ENCODE results near the gene USP27X. TPM values are rescaled to one million over a fixed set of nuclear protein-coding genes. Genes with fewer than 3 reads are reported as not detected.

The USP27X gene
- total RNA-seq (ENCODE audit: insufficient read depth, low replicate concordance), result 2.4 TPM

DNA sequence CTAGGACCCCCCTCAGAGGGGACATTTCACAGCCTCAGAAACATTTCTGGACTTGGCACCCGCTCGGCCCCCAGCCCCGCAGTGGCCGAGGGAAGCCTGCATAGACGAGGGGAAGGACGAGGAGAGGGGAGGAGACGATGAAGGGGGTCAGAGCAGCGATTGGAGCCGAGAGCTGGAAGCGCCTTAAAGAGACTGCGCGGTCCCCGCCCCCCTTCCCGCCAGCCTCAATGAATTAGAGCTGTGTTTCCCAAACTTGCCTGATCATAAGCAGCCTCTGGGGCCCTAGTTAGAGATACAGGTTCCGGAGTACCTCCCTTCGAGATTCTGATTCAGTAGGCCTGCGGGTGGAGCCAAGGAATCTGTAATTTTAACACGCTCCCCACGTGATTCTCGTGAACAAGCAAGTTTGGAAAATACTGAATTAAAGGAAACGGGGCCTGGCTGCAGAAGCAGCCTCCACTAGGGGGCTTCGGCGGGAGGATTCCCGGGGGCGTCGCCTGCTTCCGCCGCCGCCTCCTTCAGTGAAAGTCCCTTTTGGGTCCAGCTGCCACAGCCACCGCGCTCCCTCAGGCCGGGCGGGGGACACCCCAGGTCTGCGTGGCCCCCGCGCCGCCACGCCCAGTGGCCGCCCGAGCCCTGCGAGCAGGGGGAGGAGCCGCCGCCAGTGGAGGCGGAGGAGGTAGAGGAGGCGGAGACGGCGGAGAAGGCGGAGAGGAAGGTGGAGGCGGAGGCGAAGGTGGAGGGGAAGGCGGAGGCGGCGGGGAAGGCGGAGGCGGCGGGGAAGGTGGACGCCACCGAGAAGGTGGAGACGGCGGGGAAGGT lies at the start of gene USP27X:
Gene USP27X, plus strand, starts transcription at position 651 of the 822 bp plus-strand sequence. CDS start 824 bp downstream, outside the sequence.
- peak; percentile 92 for DNase-seq (ENCODE audit: low spot score)

DNA sequence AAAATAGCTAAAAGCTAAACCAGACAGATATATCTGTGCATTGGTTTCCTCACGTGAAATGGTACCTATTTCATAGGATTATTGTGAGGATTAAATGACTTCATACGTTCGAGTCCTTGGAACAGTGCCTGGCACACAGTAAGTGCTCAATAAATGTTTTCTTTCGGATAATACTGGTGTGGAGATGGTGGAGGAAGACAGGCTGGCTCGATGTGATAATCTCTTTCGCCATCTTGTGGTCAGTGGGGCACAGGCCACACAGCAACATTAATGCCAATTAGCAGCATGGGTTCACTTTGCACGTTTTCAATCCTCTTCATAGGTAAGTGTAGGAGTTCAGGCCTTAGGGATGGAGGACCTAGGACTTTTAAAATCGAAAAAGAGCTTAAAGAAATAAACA lies 40.9 kb upstream of the USP27X start:
- DNase-seq (ENCODE audit: low spot score), result peak; percentile 21

DNA sequence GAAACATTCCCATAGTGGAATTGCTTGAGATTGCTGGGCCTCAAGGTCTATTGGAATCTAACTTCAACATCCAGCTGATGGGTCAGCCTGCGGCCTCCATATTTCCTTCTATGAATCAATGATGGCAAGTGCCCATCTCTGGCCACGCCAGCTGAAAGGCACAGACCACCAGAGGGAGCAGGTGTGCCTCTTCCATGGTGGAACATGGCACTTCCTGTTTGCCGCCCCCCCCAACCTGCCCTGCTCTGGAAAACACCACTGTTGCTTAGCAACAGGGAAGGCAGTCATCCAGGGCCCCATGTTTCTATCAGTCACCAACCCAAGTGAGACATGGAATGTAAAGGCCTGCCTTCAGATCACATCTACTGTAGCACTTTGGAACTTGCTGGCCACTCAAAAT lies 38.6 kb upstream of the USP27X start:
- DNase-seq (ENCODE audit: low spot score), result peak; percentile 64

DNA sequence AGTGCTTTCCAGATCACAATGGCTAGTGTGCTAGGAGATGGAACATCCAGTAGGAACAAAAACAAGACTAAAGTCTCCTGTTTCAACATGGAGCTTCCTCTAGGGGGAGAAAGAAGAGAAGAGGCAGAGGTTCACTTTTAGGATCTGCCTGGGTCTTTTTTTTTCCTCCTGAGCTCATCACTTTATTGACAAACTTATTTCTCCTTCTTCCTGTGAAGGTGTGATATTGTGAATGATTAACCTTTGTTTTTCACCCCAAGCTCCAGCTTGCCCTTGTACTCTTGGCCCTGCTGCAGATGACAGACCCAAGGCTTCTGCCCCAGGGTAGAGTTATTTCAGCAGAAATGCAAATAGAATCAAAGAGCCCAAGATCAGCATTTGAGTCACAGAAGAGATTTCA lies 36.7 kb upstream of the USP27X start:
- DNase-seq (ENCODE audit: low spot score), result no peak

DNA sequence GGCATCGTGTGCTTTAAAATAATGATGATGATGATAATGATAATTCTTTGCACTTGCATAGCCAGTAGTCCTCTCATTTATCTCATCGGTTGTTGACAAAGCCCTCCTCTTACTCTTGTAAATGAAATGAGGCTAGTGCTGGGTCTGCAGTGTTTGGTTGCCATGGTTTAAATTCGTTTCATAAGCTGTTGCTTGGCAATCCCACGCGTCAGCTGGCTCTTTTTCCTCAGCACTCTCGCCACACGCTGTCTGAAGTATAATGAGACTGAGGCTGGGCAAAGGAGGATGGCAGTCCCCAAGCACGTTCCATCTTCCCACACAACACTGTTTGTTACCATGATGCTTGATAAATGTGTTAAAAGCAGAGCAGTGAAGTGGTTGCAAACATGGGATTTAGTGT lies 34.7 kb upstream of the USP27X start:
- no peak for DNase-seq (ENCODE audit: low spot score)

DNA sequence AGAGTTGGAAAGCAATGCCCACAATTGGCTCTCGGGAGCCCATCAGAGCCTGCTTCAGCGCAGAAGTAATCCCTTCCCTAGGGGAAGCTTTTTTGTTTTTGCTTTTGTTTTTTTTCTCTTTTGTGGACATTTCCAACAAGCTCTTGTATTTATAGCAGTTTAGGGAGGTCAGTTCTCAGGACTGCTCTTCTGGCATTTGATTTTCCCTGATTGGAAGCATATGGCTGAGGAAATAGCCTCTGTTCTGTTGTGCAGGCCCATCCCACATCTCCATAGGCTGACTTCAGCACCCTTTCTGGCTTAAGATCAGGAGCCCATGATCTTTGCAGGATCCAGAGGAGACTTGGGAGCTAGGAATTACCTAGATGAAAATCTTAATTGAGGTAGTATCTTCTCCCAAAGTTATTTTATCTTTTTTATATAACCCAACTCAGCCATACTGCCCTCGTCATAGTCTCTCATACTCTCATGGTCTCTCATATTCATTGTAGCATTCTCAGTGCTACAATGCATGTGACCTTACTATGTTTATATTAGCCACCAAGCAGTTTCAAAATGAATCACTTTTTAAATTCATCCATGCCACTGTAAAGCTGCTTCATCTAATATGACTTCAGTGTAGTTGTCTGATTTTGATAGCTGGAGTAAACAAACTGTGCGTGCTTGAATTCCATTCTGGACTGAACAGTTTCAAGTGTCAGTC lies 33.4 kb upstream of the USP27X start:
- no peak for DNase-seq (ENCODE audit: low spot score)

DNA sequence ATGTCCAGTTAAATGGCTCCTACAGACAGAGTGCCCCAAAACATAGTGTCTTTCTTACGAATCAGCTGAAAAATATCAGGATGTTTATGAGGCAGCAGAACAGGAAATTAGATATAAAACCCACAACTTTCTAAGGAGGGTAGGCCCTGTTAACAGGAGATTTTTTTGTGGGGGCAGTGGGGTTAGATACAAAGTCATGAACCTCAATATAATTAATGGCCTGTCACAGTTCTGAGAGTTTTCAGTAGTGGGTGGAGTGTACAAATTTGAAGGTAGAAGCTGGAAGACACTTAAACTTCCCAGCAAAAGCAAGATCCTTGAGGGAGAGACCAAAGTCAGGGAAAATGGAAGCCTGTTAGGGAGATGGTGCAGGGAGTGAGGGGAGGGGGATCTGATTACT lies 32.8 kb upstream of the USP27X start:
- DNase-seq (ENCODE audit: low spot score), result no peak

DNA sequence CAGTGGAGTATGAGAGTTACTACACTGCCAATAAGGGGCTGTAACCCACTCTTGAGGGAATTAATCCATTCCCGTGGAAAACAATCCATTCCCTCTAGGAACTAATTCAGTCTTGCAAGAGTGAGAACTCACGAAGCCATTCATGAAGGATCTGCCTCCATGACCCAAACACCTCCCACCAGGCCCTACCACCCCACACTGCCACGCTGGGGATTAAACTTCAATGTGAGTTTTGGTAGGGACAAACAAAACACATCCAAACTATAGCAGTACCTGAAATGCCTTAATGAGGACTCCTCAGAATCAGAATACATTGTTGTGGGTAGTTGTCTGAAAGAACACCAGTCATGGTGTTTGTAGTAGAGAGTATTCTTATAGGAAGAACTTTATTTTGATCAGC lies 31.0 kb upstream of the USP27X start:
- no peak for DNase-seq (ENCODE audit: low spot score)

DNA sequence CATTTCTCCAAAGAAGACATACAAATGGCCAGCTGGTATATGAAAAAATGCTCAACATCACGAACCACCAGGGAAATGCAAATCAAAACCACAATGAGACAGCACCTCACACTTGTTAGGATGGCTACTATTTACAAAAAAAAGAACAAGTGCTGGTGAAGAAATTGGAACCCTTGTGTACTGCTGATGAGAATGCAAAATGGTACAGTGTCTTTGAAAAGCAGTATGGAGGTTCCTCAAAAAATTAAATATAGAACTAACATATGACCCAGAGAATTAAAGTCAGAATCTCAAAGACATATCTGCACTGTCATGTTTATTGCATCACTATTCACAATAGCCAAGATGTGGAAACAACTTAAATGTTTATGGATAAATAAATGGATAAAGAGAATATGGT lies 29.3 kb upstream of the USP27X start:
- DNase-seq (ENCODE audit: low spot score), result no peak

DNA sequence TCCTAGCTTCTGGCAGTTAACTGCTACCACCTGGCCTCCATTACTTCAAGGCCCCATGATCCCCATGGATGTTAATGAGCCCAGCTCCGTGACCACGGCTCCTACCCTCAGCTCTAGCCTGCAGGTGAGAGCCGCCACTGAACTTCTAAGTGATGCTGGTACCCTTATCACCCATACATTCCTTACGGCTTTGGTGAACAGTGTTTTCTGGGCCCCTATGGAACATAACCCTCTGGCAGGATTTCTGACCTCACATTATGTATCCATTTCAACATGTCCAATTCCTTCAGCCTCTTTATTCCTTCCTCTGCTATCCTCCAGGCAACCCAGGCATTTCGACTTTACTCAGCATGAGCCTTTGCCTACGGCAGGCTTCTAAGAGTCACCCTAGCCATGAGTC lies 25.6 kb upstream of the USP27X start:
- DNase-seq (ENCODE audit: low spot score), result no peak

DNA sequence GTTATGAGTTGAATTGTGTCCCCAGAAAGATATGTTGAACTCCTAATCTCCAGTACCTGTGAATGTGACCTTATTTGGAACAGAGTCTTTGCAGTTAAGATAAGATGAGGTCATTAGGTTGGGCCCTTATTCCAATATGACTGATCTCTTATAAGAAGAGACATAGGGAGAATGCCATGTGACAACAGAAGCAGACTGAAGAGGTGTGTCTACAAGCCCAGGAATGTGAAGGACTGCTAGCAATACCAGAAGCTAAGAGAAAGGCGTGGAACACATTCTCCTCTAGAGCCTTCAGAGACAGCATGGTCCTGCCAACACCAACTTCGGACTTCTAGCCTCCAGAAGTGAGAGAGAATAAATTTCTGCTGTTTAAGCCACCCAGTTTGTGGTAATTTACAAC lies 22.5 kb upstream of the USP27X start:
- no peak for DNase-seq (ENCODE audit: low spot score)

DNA sequence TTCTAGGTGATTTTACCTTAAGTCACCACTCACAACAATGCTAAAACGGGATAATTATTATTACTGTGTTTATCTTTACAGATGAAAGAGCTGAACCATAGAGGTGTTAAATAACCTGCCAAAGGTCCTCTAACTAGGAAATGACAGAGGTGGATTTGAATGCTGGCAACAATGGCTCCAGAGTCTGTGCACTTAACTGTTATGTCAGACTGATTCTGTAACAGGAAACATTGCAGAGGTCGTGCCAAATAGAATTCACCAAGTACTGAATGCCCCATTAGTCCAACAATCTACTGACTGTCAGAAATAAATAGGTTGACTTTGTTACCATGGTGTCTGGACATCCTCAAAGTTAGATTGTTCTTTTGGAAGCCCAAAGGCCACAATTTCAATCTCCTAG lies 20.9 kb upstream of the USP27X start:
- DNase-seq (ENCODE audit: low spot score), result no peak

DNA sequence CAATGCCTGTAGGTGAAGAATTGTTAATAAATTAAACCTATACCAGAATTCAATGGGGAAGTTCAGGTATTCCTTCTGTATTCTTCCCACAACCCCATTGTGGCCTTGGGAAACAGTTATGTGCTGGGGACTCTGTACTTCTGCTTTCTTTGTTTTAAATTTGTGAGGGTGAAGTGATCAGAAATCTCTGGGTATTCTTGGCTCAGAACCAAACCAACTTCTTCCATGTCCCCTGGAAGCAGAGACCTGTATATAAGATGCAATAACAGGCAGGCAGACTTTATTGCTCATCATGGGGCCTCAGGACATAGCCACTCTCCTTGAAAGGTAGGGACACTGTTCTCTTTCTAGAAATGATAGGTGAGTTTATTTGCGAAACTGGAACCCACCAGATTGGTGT lies 19.8 kb upstream of the USP27X start:
- no peak for DNase-seq (ENCODE audit: low spot score)

DNA sequence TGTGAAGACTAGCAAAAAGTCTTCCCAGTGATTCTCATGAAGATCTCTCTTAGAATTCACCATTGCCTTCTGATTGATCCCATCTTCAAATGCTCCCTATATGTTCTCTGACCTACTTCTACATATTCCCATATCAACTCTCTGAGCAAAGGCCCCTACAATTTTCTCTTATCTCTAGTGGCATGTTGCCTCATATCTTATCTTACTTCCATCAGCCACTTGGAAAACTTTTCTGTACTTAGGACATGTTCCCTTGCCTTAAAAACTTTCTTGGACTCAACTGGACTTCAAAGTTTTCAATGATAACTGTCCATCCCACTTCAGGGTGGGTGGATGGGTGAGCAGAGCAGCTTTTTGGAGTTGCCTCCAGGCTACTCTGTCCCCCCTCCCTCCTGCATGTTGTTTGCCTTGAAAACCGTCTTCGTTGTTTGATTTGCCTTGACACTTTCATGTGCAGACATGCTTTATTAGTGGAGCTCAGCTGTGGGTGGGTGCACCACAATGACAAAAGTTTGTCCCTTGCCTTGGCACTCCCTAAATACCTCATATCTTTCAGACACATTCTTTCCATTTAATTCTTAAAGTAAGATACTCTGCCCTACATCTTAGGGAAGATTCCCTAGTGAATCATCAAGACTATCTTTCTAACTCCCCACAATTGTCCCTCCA lies 18.3 kb upstream of the USP27X start:
- no peak for DNase-seq (ENCODE audit: low spot score)

DNA sequence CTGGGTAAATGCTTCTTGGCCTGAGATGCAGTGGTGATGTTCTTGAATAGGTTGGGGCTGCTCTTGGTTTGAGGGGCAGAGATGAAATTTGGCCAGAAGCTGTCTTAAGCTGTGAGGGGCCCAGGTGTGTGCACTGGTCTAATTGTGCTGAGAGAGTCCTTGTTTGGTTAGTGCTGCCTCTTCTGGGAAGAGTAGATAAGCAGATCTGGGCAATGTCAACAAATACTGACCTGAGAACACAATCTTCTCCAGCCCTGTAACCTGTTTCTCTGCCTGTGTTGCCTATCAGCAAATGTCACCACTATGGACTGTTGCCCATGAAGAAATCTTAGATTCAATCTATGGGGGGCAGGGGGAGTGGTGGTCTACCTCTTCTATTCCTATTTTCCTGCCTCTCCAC lies 17.2 kb upstream of the USP27X start:
- DNase-seq (ENCODE audit: low spot score), result no peak

DNA sequence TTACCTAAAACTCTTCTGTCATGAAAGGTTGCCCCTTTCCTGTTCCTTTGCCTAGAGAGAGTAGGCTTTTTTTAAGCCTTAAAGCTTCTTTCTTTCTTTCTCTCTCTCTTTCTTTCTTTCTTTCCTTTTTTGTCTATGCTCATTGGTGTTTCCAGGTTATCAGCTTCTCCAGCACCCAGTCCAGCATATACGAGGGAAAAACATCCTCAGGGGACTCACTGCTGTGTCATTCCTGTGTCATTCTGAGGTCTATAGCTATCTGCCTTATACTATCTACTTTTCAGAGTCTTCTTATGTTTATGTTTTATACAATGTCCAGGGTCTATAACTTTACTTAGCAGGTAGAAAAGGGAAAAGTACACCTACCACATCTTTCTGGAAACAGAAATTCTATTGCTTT lies 10.5 kb upstream of the USP27X start:
- DNase-seq (ENCODE audit: low spot score), result no peak

DNA sequence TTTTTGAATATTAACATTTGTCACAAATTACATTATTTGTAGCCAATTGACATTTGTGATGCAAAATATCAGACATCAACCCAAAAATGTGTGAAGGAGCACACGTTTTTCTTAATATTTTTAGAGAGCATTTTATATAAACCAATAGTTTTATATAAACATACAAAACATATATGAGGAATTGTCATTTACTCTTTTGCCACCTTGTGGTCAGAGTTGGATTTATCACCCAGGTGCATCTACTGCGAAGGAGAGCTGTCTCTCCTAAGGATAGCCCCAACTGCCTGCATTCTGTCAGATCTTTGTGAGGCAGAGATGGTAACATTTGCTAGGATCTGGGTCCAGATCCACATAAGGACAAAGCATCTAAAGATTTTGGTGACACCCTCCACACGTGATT lies 2.5 kb upstream of the USP27X start:
- peak; percentile 23 for DNase-seq (ENCODE audit: low spot score)

DNA sequence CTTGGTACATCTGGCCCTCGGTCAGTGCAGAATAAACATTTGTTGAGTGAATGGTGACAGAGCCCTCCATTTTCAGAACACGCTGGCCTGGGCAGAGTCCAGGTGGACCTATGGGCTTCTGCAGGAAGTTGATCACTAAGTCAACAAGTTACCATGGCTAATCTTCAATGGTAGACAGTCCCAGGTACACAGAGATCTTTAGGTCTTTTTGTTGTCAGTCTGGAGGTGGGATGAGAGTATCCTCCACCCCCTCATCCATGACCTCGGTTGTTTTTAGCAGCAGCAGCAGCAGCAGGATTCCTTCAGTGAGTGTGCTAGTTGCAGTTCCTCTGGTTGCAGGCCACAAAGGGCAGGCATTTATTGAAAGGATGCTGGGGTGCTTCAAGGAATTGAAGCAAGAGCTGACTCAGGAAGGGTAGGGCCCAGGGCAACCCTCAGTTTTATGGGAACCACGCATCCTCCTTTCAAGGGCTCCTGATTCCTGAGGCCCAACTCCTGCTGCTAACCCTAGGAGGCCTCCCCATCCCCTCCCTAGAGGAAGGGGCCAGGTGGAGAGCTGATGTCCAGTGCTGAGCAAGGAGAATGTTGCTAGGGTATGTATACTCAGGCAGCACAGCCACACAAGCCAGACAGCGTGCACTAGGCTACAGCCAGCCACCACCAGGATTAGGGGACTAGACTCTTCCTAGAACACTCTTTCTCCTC lies 1.7 kb upstream of the USP27X start:
- no peak for DNase-seq (ENCODE audit: low spot score)

DNA sequence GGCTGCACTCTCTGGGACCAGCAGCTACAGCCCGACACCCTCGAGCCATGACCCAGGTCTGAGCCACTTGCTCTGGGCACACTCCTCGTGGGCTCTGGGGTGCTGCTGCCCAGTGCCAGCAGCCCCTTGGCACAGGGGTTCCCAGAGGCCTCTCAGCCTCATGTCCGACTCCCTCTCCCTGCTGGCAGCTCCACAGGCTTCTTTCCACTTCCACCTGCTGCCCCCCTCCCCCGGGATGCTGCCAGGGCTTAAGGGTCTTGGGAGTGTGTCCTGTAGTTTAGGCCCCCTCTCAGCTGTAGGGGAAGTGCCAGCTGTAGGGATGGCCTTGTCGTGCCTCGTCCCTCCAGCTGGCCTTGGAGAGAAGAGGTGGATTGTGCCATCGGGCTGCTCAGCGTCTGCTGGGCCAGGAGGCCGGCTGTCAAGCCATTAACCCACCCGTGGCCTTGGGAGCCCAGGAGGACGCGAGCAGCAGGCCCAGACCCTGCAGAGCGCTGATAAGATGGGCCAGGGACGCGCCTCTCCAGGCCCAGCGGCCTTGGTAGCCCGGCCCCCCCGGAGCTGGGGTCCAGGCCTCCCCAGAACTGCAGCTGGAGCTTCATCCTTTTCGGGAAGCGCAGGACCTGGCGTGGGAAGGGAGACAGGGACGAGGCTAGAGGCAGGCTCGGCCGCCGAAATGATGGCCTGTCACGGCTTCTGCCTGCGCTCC lies 1.0 kb upstream of the USP27X start:
- DNase-seq (ENCODE audit: low spot score), result no peak

DNA sequence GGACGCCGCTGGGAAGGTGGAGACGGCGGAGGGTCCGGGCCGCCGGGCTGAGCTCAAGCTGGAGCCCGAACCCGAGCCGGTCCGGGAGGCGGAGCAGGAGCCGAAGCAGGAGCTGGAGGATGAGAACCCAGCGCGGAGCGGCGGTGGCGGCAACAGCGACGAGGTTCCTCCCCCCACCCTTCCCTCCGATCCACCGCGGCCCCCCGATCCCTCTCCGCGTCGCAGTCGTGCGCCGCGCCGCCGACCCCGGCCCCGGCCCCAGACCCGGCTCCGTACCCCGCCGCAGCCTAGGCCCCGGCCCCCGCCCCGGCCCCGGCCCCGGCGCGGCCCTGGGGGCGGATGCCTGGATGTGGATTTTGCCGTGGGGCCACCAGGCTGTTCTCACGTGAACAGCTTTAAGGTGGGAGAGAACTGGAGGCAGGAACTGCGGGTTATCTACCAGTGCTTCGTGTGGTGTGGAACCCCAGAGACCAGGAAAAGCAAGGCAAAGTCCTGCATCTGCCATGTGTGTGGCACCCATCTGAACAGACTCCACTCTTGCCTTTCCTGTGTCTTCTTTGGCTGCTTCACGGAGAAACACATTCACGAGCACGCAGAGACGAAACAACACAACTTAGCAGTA lies 483 bp downstream of the USP27X start:
- no peak for DNase-seq (ENCODE audit: low spot score)

DNA sequence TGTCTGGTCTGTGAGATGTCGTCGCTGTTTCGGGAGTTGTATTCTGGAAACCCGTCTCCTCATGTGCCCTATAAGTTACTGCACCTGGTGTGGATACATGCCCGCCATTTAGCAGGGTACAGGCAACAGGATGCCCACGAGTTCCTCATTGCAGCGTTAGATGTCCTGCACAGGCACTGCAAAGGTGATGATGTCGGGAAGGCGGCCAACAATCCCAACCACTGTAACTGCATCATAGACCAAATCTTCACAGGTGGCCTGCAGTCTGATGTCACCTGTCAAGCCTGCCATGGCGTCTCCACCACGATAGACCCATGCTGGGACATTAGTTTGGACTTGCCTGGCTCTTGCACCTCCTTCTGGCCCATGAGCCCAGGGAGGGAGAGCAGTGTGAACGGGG lies 1.4 kb downstream of the USP27X start:
- DNase-seq (ENCODE audit: low spot score), result no peak
